SW480 (cell line): ENCODE results near the gene PRSS36.
"Not testable (repeated sequence)": the region's sequence is repeated elsewhere in the genome, so short reads cannot be mapped to it uniquely, and the experiment has no call there.

Source experiments
- DNase-seq: peaks from one replicate; pipeline ENCODE4 v3.0.0-alpha.2; 2016; ENCODE audit warnings: low spot score

The PRSS36 gene

DNA sequence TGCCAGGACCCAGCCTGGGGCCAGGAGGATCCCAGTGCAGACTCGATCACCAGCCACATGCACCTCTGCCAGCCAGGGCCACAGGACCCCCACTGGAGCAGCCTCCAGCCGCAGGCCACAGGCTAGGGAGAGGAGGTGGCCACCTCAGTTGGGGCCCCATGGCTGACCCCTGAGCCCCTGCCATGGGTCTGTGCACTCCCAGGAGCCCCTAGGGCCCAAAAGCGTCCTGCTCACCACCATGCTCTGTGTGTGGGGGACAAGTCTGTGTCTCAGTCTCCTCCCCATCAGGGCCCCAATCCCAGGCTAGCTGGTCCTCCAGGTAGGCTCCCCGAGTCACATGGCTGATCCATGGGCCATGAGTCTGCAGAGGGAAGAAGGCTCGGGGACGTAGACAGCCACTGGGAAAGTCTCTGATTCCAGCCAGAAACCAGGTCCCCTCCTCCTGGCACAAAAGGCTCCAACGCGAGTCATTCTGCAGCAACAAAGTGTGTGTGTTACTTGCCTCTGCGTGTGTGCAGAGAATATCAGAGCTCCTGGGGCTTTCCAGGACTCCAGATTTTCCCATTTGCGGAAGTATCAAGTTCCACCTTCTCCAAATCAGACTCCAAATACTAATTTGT, 8.3 kb downstream of the PRSS36 start:
- DNase-seq = no peak

DNA sequence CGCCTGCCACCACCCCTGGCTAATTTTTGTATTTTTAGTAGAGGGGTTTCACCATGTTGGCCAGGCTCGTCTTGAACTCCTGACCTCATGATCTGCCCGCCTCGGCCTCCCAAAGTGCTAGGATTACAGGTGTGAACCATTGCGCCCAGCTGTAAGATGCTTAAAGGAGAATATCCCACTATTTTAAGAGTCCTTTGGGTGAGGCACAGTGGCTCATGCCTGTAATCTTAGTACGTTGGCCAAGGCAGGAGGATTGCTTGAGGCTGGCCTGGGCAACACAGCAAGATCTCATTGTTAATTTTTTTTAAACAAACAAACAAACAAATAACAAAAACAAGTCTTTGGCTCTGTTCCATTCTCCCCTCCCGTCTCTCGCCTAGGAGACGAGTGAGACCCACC, 8.8 kb downstream of the PRSS36 start:
- DNase-seq = not testable (repeated sequence)

DNA sequence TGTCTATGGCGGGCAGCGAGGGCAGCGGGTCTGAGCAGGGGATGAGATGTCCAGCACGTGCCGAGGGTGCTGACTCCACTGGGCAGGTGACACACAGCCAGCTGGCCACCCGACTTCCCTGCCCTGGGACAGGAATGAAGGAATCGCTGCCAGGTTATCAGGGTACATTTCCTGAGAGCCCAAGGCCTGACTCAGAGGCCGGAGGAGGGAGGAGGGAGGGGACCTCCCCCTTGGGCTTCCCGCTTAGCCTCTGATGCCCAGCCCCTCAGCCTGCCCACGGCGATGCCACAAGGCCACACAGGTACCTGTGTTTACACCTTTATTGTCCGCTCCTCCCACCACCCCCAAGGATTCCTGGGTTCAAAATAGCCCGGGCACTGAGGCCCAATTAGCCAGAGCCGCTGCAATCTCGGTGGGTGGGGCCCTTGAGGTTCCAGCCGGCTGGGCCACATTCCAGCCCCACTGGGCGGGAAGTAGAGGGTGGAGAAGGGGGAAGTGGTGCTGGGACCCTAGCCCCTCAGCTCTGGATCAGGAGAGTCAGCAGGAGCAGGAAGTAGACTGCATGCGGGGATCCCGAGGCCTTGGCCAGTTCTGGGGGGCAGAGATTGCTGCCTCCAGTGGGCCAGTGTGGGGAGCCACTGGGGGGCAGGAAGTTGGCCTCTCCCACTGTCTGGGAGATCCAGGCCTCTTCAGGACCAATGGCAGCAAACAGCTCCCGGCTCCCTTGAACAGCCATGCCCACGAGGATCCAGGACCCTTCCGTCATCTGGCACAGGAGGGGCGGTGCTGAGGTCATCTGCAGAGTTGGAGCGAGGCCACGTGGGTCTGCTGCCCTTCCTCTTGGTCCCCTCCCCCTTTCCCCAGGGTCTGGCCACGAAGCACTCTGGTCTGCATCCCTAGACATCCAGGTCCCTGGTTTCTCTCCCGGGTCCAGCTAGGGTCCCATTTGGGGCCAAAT, 11.0 kb downstream of the PRSS36 start:
- peak; percentile 66 for DNase-seq

DNA sequence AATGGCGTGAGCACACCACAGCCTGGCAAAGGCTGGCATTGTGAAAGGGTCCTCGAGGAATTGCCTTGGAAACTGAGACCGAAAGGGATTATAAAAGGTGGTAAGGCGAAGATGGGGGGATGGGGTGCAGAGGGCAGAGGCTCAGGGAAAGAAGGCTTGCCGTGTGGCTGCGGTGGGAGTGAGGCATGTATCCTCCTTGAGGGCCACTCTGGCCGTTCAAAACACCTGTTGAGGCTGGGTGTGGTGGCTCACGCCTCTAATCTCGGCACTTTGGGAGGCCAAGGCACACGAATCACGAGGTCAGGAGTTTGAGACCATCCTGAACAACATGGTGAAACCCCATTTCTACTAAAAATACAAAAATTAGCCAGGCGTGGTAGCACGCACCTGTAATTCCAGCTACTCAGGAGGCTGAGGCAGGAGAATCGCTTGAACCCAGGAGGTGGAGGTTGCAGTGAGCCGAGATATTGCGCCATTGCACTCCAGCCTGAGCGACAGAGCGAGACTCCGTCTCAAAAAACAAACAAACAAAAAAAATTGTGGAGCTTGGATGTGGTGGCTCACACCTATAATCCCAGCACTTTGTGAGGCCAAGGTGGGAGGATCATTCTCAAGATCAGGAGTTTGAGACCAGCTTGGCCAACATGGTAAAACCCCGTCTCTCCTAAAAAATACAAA, 12.9 kb downstream of the PRSS36 start:
- not testable (repeated sequence) for DNase-seq

DNA sequence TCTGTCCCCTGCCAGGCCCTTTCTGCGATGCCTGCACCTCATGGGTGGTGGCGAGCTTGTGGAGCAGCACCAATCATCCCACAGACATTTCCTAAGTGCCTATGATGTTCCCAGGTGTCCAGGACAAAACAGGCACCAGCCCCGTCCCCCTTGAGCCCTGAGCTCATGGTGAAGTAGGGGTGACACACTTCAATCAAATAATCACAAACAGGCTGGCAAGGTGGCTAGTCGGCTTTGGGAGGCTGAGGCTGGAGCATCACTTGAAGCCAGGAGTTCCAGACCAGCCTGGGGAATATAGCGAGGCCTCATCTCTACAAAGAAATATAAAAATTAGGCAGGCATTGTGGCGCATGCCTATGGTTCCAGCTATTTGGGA, 13.6 kb downstream of the PRSS36 start:
- DNase-seq = no peak

DNA sequence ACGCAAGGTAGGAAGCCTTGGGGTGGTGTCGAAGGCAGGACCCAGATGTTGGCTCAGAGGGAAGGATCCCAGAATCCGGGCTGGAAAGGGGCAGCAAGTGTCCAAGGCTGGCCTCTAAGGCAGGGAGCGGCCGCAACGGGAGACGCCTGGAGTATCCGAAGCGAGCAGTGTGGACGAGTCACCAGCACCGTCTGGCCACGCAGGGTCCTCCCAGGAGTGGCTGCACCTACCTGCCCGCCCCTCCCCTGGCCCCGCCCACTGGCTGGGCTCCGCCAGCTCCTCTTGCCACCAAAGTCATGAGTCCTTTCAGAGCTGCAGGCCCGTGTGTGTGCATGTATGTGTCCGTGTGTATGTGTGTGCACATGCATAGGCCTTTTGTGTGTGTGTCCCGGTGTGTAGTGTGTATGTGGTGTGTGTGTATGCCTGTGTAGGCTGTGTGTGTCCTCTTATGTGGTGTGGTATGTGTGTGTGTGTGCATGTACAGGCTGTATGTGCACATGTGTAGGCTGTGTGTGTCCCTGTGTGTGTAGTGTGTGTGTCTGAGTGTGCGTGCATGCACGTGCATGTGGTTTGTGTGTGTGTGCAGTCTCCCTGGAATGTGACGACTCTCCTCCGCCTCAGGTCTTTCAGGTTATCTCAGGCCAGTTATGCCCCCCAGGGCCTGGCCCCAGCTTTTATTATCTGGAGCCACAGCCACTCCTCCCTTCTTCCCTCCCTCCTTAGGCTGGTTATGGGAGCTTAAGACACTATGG, 14.2 kb downstream of the PRSS36 start, which contains the start of gene PRSS8:
TSS of gene PRSS8 (minus strand) at position 193 of the 752 bp plus-strand sequence. CDS start 229 bp downstream, outside the sequence.
- DNase-seq = no peak

DNA sequence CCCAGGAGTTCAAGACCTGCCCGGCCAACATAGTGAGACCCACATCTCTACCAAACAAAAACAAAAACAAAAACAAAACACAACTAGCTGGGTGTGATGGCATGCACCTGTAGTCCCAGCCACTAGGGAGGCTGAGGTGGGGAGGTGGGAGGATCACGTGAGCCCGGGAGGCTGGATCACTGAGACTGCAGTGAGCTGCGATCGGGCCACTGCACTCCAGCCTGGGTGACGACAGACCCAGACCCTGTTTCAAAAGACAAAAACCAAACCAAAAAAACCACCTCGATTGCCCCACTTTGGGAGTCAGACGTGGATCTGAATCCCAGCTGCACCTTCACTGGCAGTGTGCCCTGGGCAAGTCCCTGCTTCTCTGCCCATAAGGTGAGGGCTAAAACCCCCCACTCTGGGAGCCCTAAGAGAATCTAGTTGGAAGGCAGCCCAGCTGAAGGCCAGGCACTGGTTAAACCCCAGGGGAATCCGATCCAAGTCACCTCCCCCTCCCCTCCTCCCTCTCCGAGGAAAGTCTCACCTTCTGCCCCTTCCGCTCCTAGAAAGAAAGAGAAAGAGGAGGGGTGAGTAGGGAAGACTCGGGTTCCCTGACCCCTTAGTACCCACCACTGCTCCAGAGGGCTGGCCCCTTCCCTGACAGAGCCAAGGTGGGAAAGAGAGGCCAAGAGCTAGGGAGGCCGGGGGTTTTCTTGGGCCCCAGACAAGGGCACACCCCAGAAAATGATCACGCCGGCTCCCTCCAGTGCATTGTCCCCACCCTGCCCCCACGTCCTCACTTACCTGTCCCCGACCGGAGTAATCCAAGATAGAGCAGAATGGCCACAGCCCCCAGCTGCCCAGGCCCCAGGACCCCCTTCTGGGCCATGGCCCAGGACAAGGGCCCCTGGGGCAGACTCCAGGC, 15.0 kb downstream of the PRSS36 start:
- DNase-seq = no peak

DNA sequence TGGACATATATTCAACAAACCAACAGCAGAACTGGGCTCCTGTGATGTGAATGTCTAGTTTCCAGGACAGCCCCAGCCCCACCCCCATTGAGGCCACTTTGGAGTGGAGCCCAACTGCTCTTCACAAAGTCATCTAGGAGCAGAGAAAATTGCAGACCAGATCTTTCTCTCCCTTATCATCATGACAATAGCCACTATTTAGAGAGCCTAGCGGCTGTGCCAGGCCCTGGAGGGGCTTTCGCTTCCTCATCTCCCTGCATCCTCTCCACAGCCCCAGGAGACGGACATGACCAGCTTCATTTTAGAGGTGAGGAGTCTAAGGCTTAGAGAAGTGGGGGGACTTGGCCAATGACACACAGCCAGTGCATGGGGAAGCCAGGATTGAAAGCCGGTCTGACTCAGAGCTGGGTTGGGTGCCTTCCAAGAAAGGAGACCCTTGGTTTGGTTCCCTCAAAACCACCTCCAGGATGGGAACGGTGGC, 15.7 kb downstream of the PRSS36 start:
- no peak for DNase-seq

DNA sequence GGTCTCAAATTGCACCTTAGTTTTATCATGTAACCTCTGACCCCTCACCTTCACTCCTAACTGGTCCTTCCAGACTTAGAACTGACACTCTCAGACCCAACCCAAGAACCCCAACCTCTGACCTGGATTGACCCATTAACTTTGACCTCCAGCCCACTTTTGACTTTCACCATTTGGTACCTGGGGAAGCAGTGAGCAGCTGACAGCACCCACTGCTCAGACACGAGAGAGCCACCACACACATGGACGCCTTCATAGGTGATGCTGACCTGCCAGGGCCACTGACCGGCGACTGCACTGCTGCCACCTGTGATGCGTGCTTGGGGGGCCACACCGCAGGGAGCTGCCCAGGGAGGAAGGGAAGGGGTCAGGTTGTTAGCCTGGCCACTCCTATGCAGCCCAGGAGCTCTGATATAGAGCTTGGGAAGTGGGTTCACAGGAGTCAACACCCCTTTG, 16.8 kb downstream of the PRSS36 start:
- DNase-seq = no peak

DNA sequence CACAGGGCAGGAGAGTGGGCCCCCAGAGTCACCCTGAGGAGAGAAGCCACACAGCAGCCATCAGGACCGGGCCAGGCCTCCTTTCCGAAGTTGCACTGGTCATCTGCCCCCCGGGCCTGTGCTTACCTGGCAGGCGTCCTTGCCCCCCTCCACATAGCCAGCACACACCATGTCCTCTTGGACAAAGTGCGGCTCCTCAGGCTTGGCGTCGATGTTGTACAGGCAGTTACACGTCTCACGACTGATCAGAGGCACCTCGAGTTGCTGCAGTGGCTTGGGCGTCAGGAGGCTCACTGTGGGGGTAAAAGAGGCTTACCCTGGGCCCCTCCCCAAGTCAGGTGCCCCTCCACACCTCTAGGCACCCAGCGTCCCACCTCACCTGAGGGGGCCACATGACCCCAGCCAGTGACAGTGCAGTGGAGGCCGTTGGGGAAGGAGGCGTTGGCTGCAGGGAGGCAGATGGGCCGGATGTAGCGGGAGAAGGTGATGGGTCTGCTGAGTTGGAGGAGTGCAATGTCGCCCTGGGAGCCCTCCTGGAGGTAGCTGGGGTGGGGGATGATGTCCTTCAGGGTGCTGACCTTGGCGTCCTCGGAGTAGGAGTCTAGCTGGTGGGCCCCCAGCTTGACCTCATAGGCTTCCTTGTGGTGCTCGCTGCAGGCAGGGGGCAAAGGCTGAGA, 17.4 kb downstream of the PRSS36 start:
- no peak for DNase-seq

DNA sequence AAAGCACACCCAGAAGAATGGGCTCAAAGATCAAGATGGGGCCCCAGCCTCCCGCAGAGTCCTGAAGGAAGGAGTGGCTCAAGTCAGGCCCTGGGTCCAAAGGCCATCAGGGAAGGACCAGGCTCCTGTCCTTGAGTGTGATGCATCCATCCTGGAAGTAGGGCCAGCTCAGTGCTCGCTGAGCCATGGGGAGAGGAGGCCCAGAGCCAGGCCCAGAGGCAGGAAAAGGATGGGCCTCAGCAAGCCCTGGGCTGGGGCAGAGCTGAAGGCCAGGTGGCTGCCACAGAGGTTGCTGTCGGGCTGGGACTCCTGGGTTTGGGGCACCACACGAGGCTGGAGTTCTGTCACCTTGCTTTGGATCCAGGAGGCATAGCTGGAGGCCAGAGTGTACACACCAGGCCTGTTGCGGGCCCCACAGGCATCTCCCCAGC, 18.0 kb downstream of the PRSS36 start:
- no peak for DNase-seq

DNA sequence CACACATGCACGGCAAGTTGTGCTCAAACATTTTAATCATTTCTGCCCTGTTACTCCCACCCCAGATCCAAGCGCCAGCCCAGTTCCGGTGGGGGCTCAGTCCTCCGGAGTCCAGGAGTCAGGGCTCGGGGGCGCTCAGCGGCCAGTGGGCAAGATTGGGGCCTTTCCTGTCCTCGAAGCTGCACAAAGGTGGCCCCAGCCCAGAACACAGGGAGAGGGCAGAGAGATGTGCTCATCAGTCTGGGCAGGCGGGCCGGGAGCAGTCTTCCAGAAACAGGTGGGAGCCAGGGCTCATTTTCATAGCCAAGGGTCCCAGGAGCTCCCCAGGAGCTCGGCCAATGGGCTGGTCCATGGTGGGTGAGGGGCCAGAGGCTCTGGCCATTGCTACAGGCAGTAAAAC, 18.4 kb downstream of the PRSS36 start:
- no peak for DNase-seq

DNA sequence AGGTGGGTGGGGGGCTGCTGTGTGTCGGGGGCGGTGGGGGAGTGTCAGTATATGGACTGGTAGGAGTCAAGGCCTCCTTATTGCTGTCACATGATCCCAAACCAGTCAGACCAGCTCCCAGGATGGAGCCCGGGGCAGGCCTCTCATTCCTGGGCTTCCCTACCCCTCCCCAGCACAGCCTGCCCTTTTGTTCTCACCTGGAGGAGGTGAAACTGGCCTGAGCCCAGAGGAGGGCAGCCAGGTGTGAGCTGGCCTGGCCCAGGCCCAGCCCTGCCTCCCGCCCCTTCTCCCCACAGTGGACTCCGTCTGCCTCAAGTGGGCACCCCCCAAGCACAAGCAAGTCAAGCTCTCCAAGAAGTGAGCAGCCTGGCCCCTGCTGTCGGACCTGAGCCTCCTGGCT, 19.0 kb downstream of the PRSS36 start:
- DNase-seq = no peak

DNA sequence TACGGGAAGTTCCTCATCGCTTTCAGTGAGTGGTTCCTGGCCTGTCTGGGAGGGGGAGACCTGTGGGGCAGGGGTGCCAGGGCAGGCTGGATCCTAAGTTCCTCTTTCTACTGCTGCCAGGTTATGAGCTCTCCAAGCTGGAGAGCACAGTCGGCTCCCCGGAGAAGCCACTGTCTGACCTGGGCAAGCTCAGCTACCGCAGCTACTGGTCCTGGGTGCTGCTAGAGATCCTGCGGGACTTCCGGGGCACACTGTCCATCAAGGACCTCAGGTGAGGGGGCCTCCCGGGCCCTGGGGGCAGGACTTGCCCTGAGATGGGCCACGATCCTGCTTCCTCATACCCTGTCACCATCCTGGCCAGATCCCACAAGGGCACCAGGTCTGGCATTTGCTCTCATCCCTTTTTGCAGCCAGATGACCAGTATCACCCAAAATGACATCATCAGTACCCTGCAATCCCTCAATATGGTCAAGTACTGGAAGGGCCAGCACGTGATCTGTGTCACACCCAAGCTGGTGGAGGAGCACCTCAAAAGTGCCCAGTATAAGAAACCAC, 19.5 kb downstream of the PRSS36 start:
- no peak for DNase-seq

DNA sequence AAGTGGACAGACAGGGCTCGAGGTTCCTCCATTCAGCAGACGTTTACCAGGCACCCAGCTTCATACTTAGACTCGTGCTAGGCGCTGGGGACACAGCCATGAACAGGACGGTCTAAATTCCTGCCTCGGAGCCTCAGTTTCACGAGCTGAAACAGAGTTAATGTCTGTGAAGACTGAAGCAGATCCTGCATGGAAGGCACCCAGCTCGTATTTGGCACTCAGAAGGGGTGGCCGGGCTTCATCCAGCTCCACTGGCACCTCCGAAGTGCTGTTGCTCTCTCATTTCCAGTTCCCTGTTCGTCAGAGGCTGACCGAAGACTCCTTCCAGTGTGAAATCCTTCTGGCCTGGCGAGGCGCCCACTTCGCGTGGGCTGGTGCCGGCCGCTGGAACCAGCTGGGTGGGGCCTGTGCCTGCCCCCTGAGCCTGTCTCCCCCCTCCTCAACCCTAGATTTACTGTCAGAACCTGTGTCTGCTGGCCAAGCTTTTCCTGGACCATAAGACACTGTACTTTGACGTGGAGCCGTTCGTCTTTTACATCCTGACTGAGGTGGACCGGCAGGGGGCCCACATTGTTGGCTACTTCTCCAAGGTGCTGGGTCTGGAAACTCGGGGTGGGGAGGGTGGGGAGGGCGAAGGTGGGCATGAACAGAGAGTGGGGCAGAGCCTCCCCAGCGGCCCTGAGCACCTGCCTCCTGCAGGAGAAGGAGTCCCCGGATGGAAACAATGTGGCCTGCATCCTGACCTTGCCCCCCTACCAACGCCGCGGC, 20.1 kb downstream of the PRSS36 start:
- no peak for DNase-seq

DNA sequence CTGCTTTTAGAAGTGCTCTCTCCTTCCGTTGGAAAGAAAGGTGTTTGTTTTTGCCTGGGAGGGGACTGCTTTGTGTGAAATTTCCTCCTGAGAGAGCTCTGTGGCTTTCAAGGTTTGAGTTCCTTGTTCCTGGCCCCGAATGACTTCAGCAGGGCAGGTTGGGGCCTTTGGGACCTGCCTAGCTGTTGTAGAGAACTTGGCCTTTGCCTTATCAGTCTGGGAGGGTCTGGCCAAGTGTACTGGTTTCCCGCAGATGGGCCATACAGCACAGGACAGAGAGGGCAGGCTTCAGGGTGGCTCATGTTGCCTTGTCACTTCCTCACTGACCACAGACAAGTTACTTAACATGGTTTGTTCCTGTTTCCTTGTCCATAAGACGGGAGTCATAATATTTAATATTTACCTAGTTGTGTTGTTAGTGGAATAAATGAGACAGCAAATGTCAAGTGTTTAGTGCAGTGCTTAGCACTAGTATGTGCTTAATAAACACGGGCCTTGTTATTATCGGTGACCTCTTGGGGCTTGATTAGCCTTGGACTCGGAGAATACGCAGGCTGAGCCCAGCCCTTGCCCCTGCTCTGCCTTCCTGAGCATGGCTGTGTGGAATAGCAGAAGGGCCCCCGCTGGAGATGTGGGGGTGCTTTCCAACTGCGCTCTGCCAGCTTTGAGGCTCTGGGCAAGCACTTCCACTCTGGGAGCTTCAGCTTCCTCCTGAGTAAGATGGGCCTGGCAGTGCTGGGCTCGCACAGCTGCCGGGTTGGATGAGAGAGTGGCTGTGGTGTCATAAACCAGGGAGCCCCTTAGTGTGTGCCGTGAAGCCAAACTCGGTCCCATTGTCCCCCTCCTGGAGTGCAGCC, 20.9 kb downstream of the PRSS36 start:
- DNase-seq = no peak

DNA sequence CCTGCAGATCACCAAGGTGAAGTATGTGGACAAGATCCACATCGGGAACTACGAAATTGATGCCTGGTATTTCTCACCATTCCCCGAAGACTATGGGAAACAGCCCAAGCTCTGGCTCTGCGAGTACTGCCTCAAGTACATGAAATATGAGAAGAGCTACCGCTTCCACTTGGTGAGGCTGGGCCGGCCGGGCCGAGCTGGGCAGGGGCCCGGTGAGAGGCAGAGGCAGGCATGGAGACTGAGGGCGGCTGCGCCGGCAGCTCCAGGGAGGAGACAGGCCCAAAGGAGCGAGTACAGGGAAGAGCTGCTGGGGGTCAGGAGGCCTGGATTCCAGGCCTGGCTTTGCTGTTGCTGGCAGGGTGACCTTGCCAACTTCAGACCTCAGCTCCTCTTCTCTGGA, 22.7 kb downstream of the PRSS36 start:
- DNase-seq = no peak

DNA sequence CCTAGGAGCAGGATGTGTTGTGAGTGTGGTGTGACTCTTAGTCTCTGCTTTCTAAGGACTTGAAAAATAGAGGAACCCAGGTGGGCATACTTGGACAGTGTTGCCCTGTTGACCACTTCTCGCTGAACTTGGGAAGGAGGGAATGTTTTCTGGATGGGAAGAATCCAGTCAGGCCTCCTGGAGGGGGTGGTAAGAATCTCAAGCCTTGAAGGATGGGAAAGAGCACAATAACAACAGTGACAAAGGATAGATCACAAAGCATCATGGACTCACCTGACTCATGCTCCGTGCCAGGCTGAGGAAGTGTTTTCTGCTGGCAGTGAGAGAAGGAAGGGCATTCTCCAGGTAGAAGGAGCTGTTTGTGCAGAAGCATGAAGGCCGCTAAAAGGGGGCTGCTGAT, 24.0 kb downstream of the PRSS36 start:
- no peak for DNase-seq
